ENCODE results near the gene MAP3K1. TPM values are rescaled to one million over a fixed set of nuclear protein-coding genes. Genes with fewer than 3 reads are reported as not detected.

Gene MAP3K1
- total and polyA plus RNA-seq, 9 of the 15 experiments (the other 6 are each of a cell fraction or from before 2014, with no cell fraction given), result 3.9 to 13.9 (median 7.5) TPM

- TF ChIP-seq TAF1 (IDR thresholded peaks at IDR 0.05; ENCODE audit: control insufficient read depth, extremely low read depth, insufficient read depth, low read length, severe bottlenecking) (peak; percentile 86), ASH1L (IDR thresholded peaks at IDR 0.05; ENCODE audit: borderline replicate concordance, low read depth, partially characterized antibody) (no peak), MYC (IDR thresholded peaks at IDR 0.05; ENCODE audit: low read depth, low read length) (peak; percentile 89), MYC (CRISPR knock-in tag; IDR thresholded peaks at IDR 0.05; ENCODE audit: borderline replicate concordance, low read depth) (no peak), PML (IDR thresholded peaks at IDR 0.05; ENCODE audit: low read length) (peak; percentile 89; the same call in 1 of the 2 replicates), PHF20 (IDR thresholded peaks at IDR 0.05; ENCODE audit: partially characterized antibody) (peak; percentile 52), MAZ (CRISPR knock-in tag; conservative IDR thresholded peaks at IDR 0.05 in 1 of 2, IDR thresholded peaks at IDR 0.05 in 1 of 2) (peak; percentile 56 to 85), ZNF143 (CRISPR knock-in tag; IDR thresholded peaks at IDR 0.05) (peak; percentile 61; the same call in 1 of the 2 replicates), ATF7 (IDR thresholded peaks at IDR 0.05) (peak; percentile 70; the same call in 1 of the 2 replicates), CBX8 (IDR thresholded peaks at IDR 0.05; ENCODE audit: borderline replicate concordance, extremely low read depth, low read depth, low read length, poor library complexity, severe bottlenecking) (no peak), ETV5 (CRISPR knock-in tag; IDR thresholded peaks at IDR 0.05; ENCODE audit: low read depth) (peak; percentile 41), E2F8 (IDR thresholded peaks at IDR 0.05; ENCODE audit: low read depth, partially characterized antibody) (no peak), FIP1L1 (IDR thresholded peaks at IDR 0.05; ENCODE audit: low read depth, low read length, poor library complexity, severe bottlenecking) (peak; percentile 54), ZNF316 (IDR thresholded peaks at IDR 0.05) (no peak), NR4A1 (CRISPR knock-in tag; IDR thresholded peaks at IDR 0.05) (no peak), NR4A1 (tag; IDR thresholded peaks at IDR 0.05) (no peak), LARP7 (IDR thresholded peaks at IDR 0.05) (no peak), FOXO4 (CRISPR knock-in tag; IDR thresholded peaks at IDR 0.05) (no peak)
- TF ChIP-seq, protein P1, sequence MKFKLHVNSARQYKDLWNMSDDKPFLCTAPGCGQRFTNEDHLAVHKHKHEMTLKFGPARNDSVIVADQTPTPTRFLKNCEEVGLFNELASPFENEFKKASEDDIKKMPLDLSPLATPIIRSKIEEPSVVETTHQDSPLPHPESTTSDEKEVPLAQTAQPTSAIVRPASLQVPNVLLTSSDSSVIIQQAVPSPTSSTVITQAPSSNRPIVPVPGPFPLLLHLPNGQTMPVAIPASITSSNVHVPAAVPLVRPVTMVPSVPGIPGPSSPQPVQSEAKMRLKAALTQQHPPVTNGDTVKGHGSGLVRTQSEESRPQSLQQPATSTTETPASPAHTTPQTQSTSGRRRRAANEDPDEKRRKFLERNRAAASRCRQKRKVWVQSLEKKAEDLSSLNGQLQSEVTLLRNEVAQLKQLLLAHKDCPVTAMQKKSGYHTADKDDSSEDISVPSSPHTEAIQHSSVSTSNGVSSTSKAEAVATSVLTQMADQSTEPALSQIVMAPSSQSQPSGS (CRISPR knock-in tag; IDR thresholded peaks at IDR 0.05), result no peak
Observed at GRCh38 chr5:56909294-56910209, 94.2 kb downstream of the MAP3K1 start, which contains the start of gene SETD9 (continued).
